Activated CD4-positive, CD25-positive, alpha-beta regulatory T cell treated with anti-CD3 and anti-CD28 coated beads, Interleukin-2, amount 50 U/mL, for 72 hours (primary cell): ENCODE results near the gene DYNC2H1.
"Not testable (repeated sequence)": the region's sequence is repeated elsewhere in the genome, so short reads cannot be mapped to it uniquely, and the experiment has no call there.

Source experiments
- DNase-seq: peaks from one replicate; pipeline ENCODE4 v3.0.0; 2021

The DYNC2H1 gene

DNA sequence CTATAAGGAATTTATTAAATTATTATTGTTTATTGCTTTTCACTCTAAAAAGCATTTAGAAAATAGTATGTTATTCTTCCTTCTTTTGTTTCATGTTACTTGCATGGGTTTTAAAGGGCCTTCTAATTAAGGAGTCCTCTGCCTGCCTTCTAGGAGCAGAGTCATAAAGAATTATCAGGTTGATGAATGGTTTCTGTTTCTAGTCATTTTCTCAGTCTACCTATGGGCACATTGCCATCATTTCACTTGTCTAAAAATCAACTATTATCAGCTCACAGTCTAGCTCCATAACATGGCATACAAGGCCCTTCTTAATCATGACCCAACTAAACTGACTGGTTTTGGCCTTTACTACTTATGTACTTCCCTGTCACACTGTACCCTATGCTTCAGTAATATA, 16.2 kb downstream of the DYNC2H1 start:
- no peak for DNase-seq

DNA sequence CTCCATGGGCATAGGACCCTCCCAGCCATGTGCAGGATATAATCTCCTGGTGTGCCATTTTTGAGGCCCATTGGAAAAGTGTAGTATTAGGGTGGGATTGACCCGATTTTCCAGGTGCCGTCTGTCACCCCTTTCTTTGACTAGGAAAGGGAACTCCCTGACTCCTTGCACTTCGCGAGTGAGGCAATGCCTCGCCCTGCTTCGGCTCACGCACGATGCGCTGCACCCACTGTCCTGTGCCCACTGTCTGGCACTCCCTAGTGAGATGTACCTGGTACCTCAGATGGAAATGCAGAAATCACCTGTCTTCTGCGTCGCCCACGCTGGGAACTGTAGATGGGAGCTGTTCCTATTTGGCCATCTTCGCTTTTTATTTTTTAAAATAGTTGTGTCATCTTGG, 32.8 kb downstream of the DYNC2H1 start:
- DNase-seq: not testable (repeated sequence)

DNA sequence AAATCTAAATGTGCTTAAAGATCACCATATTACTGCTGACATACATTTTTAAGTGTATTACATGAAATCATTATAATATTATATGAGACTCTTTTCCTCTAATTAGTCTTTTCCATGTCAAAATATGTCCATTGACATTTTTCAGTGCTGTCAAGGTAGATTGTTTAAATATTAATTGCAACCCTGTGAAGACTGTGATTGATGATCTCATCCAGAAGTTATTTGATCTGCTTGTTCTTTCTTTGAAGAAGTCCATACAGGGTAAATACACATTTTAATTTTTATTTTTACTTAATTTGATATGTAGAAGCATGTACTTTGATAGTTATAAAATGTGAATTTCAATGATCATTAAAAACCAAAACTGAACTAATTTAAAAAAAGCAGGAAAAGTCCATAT, 38.4 kb downstream of the DYNC2H1 start:
- no peak for DNase-seq

GRCh38 chr11:103157542-103157941, 48.3 kb downstream of the DYNC2H1 start:
- no peak for DNase-seq

- no peak for DNase-seq
These were observed 55.0 kb downstream of the DYNC2H1 start for GRCh38 chr11:103164093-103164796.

DNA sequence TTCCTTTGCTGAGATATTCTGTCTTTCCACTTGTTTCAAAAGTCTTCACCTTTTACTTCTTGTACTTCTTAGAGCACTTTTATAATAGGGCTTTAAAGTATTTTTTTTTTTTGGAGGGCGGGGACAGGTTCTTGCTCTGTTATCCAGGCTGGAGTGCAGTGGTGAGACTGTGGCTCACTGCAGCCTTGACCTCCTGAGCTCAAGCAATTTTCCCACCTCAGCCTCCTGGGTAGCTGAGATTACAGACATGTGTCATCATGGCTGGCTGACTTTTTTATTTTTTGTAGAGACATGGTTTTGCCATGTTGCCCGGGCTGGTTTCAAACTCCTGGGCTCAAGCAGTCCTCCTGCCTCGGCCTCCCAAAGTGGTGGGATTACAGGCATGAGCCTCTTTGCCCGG, 57.9 kb downstream of the DYNC2H1 start:
- no peak for DNase-seq

GRCh38 chr11:103170865-103171264, 61.6 kb downstream of the DYNC2H1 start:
- no peak for DNase-seq

DNA sequence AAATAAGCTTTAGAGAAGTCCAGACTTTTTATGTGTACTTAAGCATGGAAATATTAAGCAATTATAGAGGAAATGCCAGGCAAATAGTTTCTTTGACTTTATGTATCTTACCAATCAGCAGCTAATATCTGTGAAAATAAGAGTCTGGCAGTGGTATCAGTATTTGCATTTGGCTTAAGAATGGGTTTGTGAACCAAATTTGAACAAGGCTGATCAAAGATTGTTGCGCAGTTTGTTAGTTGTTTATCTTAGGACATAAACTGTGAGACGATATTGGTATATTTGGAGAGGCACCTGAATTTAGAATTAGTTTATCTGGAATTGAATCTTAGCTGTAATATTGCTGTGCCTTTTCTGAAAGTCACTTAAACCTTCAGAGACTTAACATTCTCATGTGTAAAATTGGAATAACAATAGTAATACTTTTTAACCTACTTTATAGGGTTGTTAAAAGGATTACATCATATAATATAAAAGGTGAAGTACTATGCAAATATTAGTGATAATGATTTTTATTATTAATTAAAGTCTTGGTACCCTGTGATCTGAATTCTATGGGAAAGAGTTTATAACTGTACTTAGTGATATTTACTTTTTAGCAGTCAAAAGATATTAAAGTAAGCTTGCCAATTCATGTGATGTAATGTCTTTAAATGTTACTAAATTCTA, 66.4 kb downstream of the DYNC2H1 start:
- DNase-seq: no peak

DNA sequence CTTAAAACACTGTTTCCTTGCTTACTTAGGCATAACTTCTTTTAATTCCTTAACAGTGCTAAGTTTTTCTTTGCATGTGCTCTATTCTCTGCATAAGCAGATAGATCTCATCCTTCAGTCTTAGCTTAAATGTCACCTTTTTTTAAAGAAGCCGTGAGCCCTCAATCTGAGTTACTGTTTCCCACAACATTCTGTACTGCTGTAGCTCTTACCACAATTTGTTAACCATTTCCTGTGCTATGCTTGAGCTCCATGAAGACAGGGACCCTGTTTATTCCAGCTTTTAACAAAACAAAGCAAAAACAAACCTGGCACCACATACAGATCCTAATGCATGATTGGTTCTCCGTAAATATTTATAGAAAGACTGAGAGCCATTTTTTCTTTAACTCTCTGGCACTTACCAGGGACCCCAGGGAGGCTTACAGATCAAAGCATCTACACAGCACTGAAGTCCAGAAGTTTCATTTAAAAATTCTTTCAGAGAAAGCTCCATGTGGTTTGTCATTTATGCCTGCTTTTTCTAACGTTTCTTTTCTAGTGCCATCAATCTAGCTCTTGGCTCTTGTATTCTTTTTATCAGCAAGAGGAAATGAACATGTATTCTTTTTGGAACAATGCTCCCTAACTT, 74.9 kb downstream of the DYNC2H1 start:
- no peak for DNase-seq

DNA sequence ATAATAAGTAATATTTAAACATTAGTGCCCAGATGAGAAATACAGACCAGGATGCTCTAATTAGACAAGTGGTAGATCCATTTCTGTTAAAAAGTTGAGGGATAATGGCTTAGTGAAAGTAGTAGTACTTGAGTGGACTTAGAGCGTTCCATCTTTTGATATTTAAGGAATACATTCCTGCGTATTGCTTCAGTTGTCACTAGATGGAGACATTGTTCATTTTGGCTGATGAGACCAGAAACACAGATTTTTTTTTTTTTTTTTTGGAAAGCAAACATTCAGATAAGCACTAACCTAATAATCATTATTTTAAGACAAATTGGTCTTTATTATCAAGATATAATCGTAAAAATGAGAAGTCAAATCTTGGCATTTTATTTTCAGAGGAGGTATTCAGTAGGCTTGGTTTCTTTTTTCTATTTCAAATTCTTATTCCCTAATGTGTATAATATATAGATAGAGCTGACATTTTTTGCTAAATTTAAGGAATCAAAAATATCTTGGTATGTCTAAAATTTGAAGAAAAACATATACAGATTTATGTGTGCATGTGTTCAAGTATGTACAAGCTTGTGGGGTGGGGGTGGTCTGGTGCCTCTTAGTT, 92.9 kb downstream of the DYNC2H1 start:
- DNase-seq: no peak

- no peak for DNase-seq
These were observed 101.3 kb downstream of the DYNC2H1 start for GRCh38 chr11:103210543-103210942.

- DNase-seq: no peak
These were observed 106.6 kb downstream of the DYNC2H1 start for GRCh38 chr11:103215812-103216211.

DNA sequence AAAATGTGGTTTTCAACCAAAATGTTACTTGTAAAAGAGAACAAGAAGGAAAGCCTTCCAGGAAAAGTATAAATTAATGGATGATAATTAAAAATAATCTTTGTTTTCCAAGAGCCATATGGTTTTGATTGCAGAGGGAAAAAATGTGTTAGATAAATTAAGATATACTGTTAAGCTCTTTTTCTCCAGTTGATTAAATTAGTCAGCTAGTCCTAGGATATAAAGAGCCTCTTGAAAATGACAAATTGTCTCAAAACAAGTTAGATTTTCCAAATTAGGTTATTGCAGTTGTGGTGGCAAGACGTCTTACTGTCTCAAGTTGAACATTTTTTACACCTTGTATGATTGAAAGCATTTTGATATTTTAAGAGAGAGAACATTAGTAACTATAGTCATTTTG, 110.9 kb downstream of the DYNC2H1 start:
- no peak for DNase-seq

DNA sequence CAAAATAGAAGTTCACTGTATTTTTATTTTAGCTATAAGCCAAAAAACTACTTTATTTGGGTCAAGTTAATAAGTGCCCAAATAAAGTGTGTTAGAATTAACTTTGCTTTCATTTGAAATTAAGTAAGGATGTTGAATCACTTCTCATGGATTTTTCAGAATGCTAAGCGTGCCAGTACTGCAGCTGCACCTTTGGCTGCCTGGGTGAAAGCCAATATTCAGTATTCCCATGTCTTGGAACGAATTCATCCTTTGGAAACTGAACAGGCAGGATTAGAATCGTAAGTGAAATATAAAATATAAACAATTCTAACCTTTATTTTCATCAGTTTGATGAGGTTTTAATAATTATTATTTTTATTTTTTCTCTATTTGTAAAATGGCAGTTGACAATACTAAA, 113.6 kb downstream of the DYNC2H1 start:
- no peak for DNase-seq

DNA sequence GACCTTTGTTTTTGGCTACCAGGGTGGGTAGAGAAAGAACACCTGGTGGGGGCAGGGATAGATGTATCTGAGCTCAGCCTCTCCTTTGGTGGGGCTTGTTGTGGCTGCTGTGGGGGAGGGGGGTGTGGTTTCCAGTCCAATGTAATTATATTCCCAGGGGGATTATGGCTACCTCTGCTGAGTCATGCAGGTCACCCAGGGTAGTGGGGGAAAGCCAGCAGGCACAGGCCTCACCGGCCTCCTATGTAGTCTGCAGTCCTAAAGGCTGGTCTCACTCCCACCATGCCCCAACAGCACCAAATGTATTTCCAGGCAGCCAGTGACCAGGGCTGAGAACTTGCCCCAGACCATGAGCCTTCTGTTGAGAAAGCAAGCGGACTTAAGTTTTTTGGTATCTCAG, 119.6 kb downstream of the DYNC2H1 start:
- no peak for DNase-seq

DNA sequence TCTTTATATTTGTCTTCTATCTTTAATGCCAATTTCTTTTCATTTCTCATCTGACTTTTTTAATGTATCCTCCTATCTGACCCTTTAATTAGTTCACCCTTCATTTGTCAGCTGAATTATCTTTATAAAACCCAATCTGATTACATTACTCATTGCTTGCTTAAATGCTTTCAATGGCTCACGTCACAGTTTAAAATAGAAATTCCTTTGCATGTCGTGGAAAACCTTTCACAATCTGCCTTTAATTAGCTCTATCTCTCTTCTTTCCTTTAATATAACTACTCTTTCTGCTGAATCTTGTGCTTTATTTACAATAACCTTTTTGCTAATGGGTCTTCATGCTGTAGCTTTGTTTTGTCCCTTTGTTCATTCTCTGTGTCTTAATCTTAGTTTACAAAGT, 125.7 kb downstream of the DYNC2H1 start:
- DNase-seq: no peak

GRCh38 chr11:103241574-103241973, 132.3 kb downstream of the DYNC2H1 start:
- DNase-seq: no peak

DNA sequence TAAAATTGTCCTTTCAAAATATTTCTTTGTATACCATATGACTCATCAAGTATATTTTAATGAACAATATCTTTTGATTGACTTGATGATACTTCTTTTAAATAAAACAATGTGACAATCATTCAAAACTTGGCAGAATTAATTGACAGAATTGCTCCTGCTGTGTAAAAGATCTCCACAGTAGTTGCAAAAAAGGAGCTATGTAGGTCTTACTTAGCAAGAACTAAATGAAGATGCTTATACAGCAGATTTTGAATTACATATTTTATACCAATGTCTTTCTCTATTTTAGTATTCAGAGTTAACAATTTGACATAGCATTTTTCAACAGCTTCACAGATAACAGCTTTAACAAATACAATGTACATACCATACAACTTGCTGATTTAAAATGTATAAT, 144.9 kb downstream of the DYNC2H1 start:
- no peak for DNase-seq

DNA sequence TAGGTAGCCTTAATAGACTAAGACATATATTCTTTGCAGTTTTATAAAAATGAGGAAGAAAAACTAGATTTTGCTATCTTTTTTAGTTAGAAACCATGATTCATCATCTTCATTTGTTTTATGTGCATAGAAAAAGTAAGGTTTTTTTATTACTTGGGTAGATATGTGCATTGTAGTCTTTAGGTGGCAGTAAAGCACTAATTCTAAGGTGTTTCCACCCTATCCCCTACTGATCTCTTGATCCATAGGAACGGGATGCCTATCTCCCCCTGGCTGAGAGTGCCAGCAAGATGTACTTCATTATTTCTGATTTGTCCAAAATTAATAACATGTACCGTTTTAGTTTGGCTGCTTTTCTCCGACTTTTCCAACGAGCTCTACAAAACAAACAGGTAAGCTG, 148.1 kb downstream of the DYNC2H1 start:
- DNase-seq: no peak

- DNase-seq: no peak
These were observed 157.1 kb downstream of the DYNC2H1 start for GRCh38 chr11:103266167-103266831.

DNA sequence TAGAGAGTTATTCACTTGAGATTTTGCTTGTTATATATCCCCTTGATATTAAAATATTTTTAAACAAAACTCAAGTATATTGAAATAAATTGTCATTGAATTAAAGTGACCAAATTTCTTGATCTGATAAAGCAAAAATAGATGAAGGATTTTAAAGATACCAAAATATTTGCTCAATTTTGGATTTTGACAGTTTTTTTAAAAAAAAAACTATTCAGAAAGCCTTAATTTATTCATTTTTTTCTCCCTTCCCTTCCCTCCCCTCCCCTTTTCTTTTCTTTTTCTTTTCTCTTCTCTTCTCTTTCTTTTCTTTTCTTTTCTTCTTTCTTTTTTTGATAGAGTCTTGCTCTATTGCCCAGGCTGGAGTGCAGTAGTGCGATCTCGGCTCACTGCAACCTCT, 163.7 kb downstream of the DYNC2H1 start:
- no peak for DNase-seq

- no peak for DNase-seq
These were observed 164.8 kb downstream of the DYNC2H1 start for GRCh38 chr11:103274025-103274424.

DNA sequence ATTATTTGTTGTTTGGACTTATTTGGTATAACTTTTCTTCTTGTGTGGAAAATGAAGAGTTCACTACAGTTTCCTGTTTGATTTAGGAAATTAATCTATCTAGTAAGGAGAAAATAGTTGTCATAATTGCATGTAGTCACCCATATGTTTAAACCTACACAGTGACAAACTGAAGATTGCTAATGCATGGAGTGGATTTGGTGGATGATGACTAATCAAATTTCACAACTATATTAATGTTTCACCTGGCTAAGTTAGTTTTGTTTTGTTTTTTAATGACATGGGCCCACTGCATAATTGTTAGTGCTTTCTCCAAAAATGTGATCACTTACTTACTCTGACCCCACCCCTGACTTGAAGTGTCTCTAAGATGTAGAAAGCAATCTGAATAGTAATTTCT, 170.6 kb downstream of the DYNC2H1 start:
- DNase-seq: no peak
